DMS79 (cell line): ENCODE results near the gene RNF144A.
"Not testable (repeated sequence)": the region's sequence is repeated elsewhere in the genome, so short reads cannot be mapped to it uniquely, and the experiment has no call there.

ENCODE experiments used
- DNase-seq: peaks from one replicate; lab custom pipeline; 2025; lab: John Stamatoyannopoulos, UW

Gene RNF144A

GRCh38 chr2:6929196-6929819, 12.1 kb downstream of the RNF144A start:
- DNase-seq, result no peak

- no peak for DNase-seq
Observed at GRCh38 chr2:6930923-6931647, 13.9 kb downstream of the RNF144A start.

GRCh38 chr2:6931753-6932152, 14.5 kb downstream of the RNF144A start:
- no peak for DNase-seq

- DNase-seq, result no peak
Observed at GRCh38 chr2:6932206-6932605, 15.0 kb downstream of the RNF144A start.

- DNase-seq, result no peak
Observed at GRCh38 chr2:6932828-6933227, 15.6 kb downstream of the RNF144A start.

- DNase-seq, result no peak
Observed at GRCh38 chr2:6933911-6934310, 16.7 kb downstream of the RNF144A start.

- no peak for DNase-seq
Observed at GRCh38 chr2:6934345-6934744, 17.1 kb downstream of the RNF144A start.

GRCh38 chr2:6934758-6935651, 17.8 kb downstream of the RNF144A start:
- no peak for DNase-seq

- not testable (repeated sequence) for DNase-seq
Observed at GRCh38 chr2:6935652-6936020, 18.4 kb downstream of the RNF144A start.

- DNase-seq, result no peak
Observed at GRCh38 chr2:6937157-6937556, 19.9 kb downstream of the RNF144A start.

GRCh38 chr2:6937582-6937981, 20.4 kb downstream of the RNF144A start:
- no peak for DNase-seq

- DNase-seq, result no peak
Observed at GRCh38 chr2:6939071-6939470, 21.9 kb downstream of the RNF144A start.

- DNase-seq, result no peak
Observed at GRCh38 chr2:6940820-6941219, 23.6 kb downstream of the RNF144A start.

GRCh38 chr2:6941299-6942046, 24.3 kb downstream of the RNF144A start:
- no peak for DNase-seq

GRCh38 chr2:6942848-6943247, 25.6 kb downstream of the RNF144A start:
- DNase-seq, result no peak

GRCh38 chr2:6943523-6943922, 26.3 kb downstream of the RNF144A start:
- DNase-seq, result no peak

GRCh38 chr2:6943971-6944370, 26.8 kb downstream of the RNF144A start:
- DNase-seq, result no peak

GRCh38 chr2:6944555-6944954, 27.3 kb downstream of the RNF144A start:
- DNase-seq, result no peak

GRCh38 chr2:6945087-6945813, 28.0 kb downstream of the RNF144A start:
- DNase-seq, result no peak

GRCh38 chr2:6945821-6946220, 28.6 kb downstream of the RNF144A start:
- no peak for DNase-seq

GRCh38 chr2:6946722-6947121, 29.5 kb downstream of the RNF144A start:
- no peak for DNase-seq
